Heart right ventricle (tissue), 16 donors: Measurements from ENCODE around the gene CAV3. TPM values are rescaled to one million over a fixed set of nuclear protein-coding genes. Genes with fewer than 3 reads are reported as not detected.
A peak's percentile ranks its signal among the peaks of the same experiment; 100 is the strongest.

Experiments used
- ATAC-seq, 8 donors: fragments of 200-7000 bp; cut with Tn5 transposase; one replicate each; pipeline ENCODE4 v1.9.1; 2020; ENCODE audit warnings: mild to moderate bottlenecking in 8 of 8, moderate library complexity in 8 of 8, moderate number of reproducible peaks in 1 of 8
- DNase-seq, 2 donors: peaks; one replicate each; pipeline ENCODE4 v3.0.0-alpha.2; 2020
- H3K27ac ChIP-seq, 10 donors: fragments of 200-600 bp; sonication (generic) in 2 of 10; one replicate each; pipeline versions ENCODE4 v1.5.0 to v1.8.0; 2020 to 2022; ENCODE audit warnings: mild to moderate bottlenecking in 3 of 10
- H3K27me3 ChIP-seq, 7 donors: fragments of 200-600 bp; one replicate each; pipeline ENCODE4 v1.8.0; 2021 to 2022; ENCODE audit warnings: mild to moderate bottlenecking in 2 of 7
- H3K36me3 ChIP-seq, 9 donors: fragments of 200-600 bp; sonication (generic) in 1 of 9; one replicate each; pipeline versions ENCODE4 v1.5.0 to v1.8.0; 2020 to 2022; ENCODE audit warnings: mild to moderate bottlenecking in 2 of 9
- H3K4me1 ChIP-seq, 9 donors: fragments of 200-600 bp; sonication (generic) in 1 of 9; one replicate each; pipeline versions ENCODE4 v1.5.0 to v1.8.0; 2020 to 2022; ENCODE audit warnings: mild to moderate bottlenecking in 4 of 9
- H3K4me3 ChIP-seq, 10 donors: fragments of 200-600 bp; sonication (generic) in 2 of 10; one replicate each; pipeline versions ENCODE4 v1.5.0 to v1.8.0; 2020 to 2022; ENCODE audit warnings: mild to moderate bottlenecking in 7 of 10, moderate library complexity in 2 of 10
- H3K9me3 ChIP-seq, 11 donors: fragments of 200-600 bp in 10 of 11; sonication (generic) in 2 of 11; one replicate each; pipeline versions ENCODE4 v1.5.0 to v1.8.0; 2013 to 2022; ENCODE audit warnings: mild to moderate bottlenecking in 2 of 11, control low read depth in 1 of 11, moderate library complexity in 1 of 11
- WGBS, 2 donors: extraction: QIAGEN DNeasy Blood & Tissue Kit; methylation state at CpG; one replicate each; pipeline ENCODE4 v1.1.7; 2013; ENCODE audit warnings: inconsistent platforms in 1 of 2; 5-methylcytosine and 5-hydroxymethylcytosine counted together
- intact Hi-C, 10 donors: fragments of 100-400 bp; cut with DNase I; formaldehyde crosslinking; loops; one replicate each; pipeline versions ENCODE4 v1.11.1 to v1.14.2; 2022
- polyA plus RNA-seq, 2 donors: library from polyadenylated mRNA; stranded (reverse); fragments of 200-250 nt; gene quantifications; one replicate each; pipeline ENCODE4 v1.2.3, GENCODE V29; 2013
- total RNA-seq, 10 donors: library from RNA; stranded (reverse); fragmentation: NEBNext Ultra II Directional in 3 of 10; extraction: Animal tissue kit (Norgen Biotek cat#: 25700) in 3 of 10; gene quantifications; one replicate each; pipeline versions ENCODE4 v1.2.1 to v1.2.4, GENCODE V29; 2021 to 2023
- TF ChIP-seq, protein P1 (sequence below), 9 donors: fragments of 200-600 bp; sonication (generic) in 2 of 9; IDR thresholded peaks; one replicate each; pipeline versions ENCODE4 v1.5.0 to v1.8.0; 2021 to 2022; ENCODE audit warnings: antibody characterized with exemption in 9 of 9, mild to moderate bottlenecking in 5 of 9, moderate library complexity in 1 of 9
- donor health status: Arrhythmogenic right ventricular cardiomyopathy.
- donor health status: ischemic (EF 13 %, LVEDD 7.1; RV severe dilation, severe dysfunction).
- donor health status: healthy with polysubstance abuse.
- donor health status: DM: no; HTN: yes; CAD: no.
- donor health status: DM: no; HTN: no; CAD: no.
- donor health status: ischemic (EF 25% LVEDD 6.9; RV normal size, moderate dysfunction).
- donor health status: ischemic (EF 25% LVEDD 5.7; RV mildly dilated, moderate dysfunction).
- donor health status: healthy.
- donor health status: DM: yes; HTN: yes; CAD: no.
- donor health status: Ischemic cardiomyopathy.
- donor health status: ischemic (EF 35%, LVEDD 5.7; RV mildly dilated, moderate dysfunction).
- donor health status: nonischemic (EF 11% LVEDD 7.7; RV severe dilation, severe dysfunction).
- donor health status: DM: yes; HTN: yes; CAD: no.
- donor health status: PGD.
- donor health status: ischemic (EF 29% LVEDD 5.4; RV normal size, mild dysfunction).
- donor health status: nonischemic (EF 23%, LVEDD 6.1; RV moderate dilation, normal function).

CAV3 gene
- total and polyA plus RNA-seq, 12 donors, result 16.8 to 32.4 (median 23.9) TPM

DNA sequence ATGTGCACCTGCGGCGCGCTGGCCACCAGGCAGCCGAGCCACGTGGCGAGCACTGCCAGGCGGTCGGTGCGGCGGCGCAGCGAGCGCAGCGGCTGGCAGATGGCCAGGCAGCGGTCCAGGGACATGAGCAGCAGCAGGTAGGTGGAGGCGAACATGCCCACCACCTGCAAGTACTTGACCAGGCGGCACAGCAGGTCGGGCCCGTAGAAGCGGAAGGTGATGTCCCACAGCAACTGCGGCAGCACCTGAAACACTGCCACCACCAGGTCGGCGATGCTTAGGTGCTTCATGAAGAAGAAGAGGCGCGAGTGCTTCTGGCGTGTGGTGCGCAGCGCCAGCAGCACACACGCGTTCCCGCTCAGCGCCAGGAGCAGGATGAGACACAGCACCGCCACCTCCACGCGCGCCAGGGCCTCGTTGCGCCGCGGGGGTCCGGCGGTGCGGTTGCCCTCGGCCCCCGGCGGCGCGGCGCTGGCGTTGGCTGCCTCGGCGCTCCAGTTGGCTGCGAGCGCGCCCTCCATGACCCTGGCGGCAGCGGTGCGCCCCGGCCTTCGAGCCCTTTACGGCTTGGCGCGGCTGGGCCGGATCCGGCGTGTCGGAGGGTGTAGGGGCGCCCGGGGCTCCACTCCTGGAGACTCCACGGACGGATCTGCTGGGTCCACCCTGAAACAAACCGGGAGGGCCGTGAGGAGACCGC is 34.2 kb downstream of the CAV3 start:
- DNase-seq (no peak), ATAC-seq (peak in 5 of 8 donors; percentile 23 to 60 (median 32))
- Histone ChIP-seq H3K9me3 (no peaks in the 10 kb centered on the region), H3K27me3 (peaks cover 3 to 58% (median 40%) of the 10 kb centered on the region in 7 donors), H3K4me1 (peaks cover 0 to 23% (median 18%) of the 10 kb centered on the region in 9 donors), H3K27ac (no peak overlapping the region), H3K4me3 (peak overlapping the region in 7 of 10 donors; percentile 9 to 54 (median 35)), H3K36me3 (no peaks in the 10 kb centered on the region)
- TF ChIP-seq, protein P1, sequence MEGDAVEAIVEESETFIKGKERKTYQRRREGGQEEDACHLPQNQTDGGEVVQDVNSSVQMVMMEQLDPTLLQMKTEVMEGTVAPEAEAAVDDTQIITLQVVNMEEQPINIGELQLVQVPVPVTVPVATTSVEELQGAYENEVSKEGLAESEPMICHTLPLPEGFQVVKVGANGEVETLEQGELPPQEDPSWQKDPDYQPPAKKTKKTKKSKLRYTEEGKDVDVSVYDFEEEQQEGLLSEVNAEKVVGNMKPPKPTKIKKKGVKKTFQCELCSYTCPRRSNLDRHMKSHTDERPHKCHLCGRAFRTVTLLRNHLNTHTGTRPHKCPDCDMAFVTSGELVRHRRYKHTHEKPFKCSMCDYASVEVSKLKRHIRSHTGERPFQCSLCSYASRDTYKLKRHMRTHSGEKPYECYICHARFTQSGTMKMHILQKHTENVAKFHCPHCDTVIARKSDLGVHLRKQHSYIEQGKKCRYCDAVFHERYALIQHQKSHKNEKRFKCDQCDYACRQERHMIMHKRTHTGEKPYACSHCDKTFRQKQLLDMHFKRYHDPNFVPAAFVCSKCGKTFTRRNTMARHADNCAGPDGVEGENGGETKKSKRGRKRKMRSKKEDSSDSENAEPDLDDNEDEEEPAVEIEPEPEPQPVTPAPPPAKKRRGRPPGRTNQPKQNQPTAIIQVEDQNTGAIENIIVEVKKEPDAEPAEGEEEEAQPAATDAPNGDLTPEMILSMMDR (IDR thresholded peaks at IDR 0.05), result peak in 3 of 9 donors; percentile 7 to 28 (median 19)
- 4% methylated on average over 73 to 74 of the region's 74 CpGs for WGBS, 2 donors
- intact Hi-C loops, result loop anchor here in 7 of 10 donors (2.0 to 10.0 kb wide), 3 partner anchors 103 to 106 kb away; no protein-coding TSS in a partner anchor

DNA sequence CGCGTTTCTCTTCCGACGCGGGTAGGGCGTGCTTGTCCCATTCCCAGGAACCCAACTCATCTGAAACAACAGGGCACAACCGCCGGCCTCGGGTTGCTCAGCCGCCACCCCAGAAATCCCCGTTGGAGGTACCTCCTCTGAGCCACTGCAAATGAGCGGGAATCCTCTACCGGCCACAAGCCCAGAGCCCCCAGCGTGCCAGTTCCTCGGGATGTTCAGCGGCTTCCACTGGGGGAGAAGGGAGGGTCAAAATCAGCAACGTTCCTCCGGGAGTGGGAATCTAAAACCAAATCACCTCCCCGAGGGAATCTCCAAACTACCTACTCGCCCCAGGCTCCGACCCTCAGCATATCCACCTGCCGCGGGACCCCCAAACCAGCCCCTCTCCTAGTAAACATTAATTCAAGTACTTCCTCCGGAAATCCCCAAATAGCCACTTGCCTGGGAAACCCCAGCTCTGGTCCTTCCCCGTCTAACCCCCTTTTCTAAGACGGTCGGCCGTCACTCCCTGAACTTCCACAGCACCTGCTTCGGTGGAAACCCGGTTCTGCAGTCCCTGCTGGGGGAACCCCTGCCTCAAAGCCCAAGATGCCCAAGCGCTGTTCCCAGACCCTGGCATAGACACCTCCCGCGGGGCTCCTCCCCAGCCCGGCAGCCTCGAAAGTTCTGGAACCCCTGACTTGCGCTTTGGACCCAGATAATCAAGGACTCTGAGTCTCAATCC is 34.9 kb downstream of the CAV3 start:
- ATAC-seq (peak in 2 of 8 donors; percentile 9 to 16), DNase-seq (no peak)
- no peaks in the 10 kb centered on the region for H3K9me3 ChIP-seq
- intact Hi-C loops, result loop anchor here in 7 of 10 donors (2.0 to 10.0 kb wide), 3 partner anchors 104 to 106 kb away; no protein-coding TSS in a partner anchor
- peaks cover 0 to 23% (median 18%) of the 10 kb centered on the region in 9 donors for H3K4me1 ChIP-seq
- WGBS, 2 donors, result 10 to 16% methylated on average over 36 of the region's 36 CpGs
- peaks cover 3 to 58% (median 40%) of the 10 kb centered on the region in 7 donors for H3K27me3 ChIP-seq
- TF ChIP-seq, protein P1 (IDR thresholded peaks at IDR 0.05), result no peak
- peak overlapping the region in 8 of 10 donors; percentile 18 to 54 (median 46) for H3K4me3 ChIP-seq
- no peak overlapping the region for H3K27ac ChIP-seq
- no peaks in the 10 kb centered on the region for H3K36me3 ChIP-seq

DNA sequence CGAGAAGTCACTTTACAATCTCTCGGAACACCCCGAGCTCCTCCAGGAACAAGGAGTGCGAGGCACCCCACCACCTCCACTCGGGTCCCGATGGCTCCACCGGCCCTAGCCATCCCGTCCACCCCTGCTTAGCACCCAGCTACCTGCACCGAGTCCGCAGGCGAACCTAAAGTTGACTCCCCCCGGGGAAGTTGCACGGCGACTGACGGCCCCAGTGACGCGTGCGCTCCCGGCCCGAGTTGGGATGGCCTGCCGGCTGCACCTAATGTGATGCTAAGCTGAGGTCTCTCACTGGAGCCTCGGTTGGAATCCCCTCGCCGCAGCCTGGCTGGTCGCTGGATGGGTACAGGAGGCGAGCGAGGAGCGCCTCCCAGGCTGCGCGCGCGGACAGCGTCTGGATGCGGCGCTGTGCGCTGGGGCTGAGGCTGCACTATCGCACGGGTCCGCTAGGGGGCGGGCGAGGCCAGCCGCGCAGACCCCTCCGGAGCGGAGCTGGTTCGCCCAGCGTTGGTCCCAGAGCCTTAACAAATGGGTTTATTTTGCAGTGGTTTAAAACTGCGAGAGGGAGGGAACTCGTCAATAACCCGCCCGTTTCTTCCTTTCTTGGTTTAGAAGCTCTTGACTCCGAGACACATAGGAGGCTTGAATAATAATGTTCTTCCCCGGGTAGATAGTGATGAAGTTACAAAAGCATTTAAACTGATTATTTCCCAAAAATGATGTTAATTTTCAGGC is 35.7 kb downstream of the CAV3 start, which contains the start of gene OXTR:
Gene OXTR, minus strand, starts transcription at position 526 of the 735 bp plus-strand sequence. CDS start 1,426 bp downstream, outside the sequence.
- H3K4me3 ChIP-seq, result peak within 1 kb of the TSS in 9 of 10 donors; percentile 18 to 54 (median 46)
- DNase-seq (peak; percentile 50 to 56), ATAC-seq (peak; percentile 89 to 98 (median 94))
- TF ChIP-seq, protein P1 (IDR thresholded peaks at IDR 0.05), result peak; percentile 93 to 100 (median 99)
- H3K4me1 ChIP-seq, result peaks cover 0 to 23% (median 18%) of the 10 kb centered on the region in 9 donors
- 5 to 6% methylated on average over 53 of the region's 53 CpGs for WGBS, 2 donors
- no peaks in the 10 kb centered on the region for H3K36me3 ChIP-seq
- H3K27ac ChIP-seq, result no peak within 1 kb of the TSS
- H3K9me3 ChIP-seq, result no peaks in the 10 kb centered on the region
- intact Hi-C loops, result loop anchor here in 7 of 10 donors (2.0 to 10.0 kb wide), 3 partner anchors 104 to 107 kb away; no protein-coding TSS in a partner anchor
- H3K27me3 ChIP-seq, result peaks cover 3 to 62% (median 43%) of the 10 kb centered on the region in 7 donors
